Choroid plexus epithelial cell (primary cell): Measurements from ENCODE around the gene MYLK3.

Experiments used
- DNase-seq: peaks from one replicate; pipeline ENCODE4 v3.0.0-alpha.2; 2010; ENCODE audit warnings: low read depth
- H3K4me3 ChIP-seq: 2 replicates; pipeline ENCODE4 v1.5.1; 2011; ENCODE audit warnings: low read depth, mild to moderate bottlenecking, control low read depth, low read length, moderate library complexity
- CTCF ChIP-seq: conservative IDR thresholded peaks from 2 replicates; pipeline ENCODE4 v1.5.1; 2011; ENCODE audit warnings: low read depth, mild to moderate bottlenecking, control low read depth, inconsistent platforms, low read length, moderate library complexity

Gene MYLK3

GRCh38 chr16:46775214-46775613 lies 27.1 kb upstream of the MYLK3 start:
- DNase-seq = peak; percentile 34
- no peak for TF ChIP-seq CTCF
- H3K4me3 ChIP-seq = no peak overlapping the region

- no peak for DNase-seq
- TF ChIP-seq CTCF = no peak
- no peak overlapping the region for H3K4me3 ChIP-seq
Observed at GRCh38 chr16:46774743-46775177, 26.6 kb upstream of the MYLK3 start.

- DNase-seq = no peak
- no peak for TF ChIP-seq CTCF
- H3K4me3 ChIP-seq = no peak overlapping the region
Observed at GRCh38 chr16:46772463-46772862, 24.3 kb upstream of the MYLK3 start.

GRCh38 chr16:46768809-46769208 lies 20.7 kb upstream of the MYLK3 start:
- DNase-seq = no peak
- H3K4me3 ChIP-seq = no peak overlapping the region
- TF ChIP-seq CTCF = no peak

- peak; percentile 76 for DNase-seq
- H3K4me3 ChIP-seq = no peak overlapping the region
- TF ChIP-seq CTCF = no peak
Observed at GRCh38 chr16:46765050-46765449, 16.9 kb upstream of the MYLK3 start.

- TF ChIP-seq CTCF = no peak
- DNase-seq = no peak
- H3K4me3 ChIP-seq = no peak overlapping the region
Observed at GRCh38 chr16:46763147-46763546, 15.0 kb upstream of the MYLK3 start.

GRCh38 chr16:46762583-46762982 lies 14.4 kb upstream of the MYLK3 start:
- DNase-seq = no peak
- H3K4me3 ChIP-seq = no peak overlapping the region
- no peak for TF ChIP-seq CTCF
